HUES48 (cell line): ENCODE measurements around the gene CD8B2.
"Not testable (repeated sequence)": the region's sequence is repeated elsewhere in the genome, so short reads cannot be mapped to it uniquely, and the experiment has no call there.

ENCODE experiments used
- H3K27ac ChIP-seq: one replicate; pipeline ENCODE4 v1.7.0; 2013; ENCODE audit warnings: low read depth, low read length, inconsistent platforms
- H3K27me3 ChIP-seq: 2 replicates; pipeline ENCODE4 v1.6.1; 2013; ENCODE audit warnings: mild to moderate bottlenecking, low read length; ENCODE audit not compliant: control insufficient read depth, insufficient read depth
- H3K36me3 ChIP-seq: 2 replicates; pipeline ENCODE4 v1.6.1; 2013; ENCODE audit warnings: low read length; ENCODE audit not compliant: control insufficient read depth, insufficient read depth
- H3K4me1 ChIP-seq: 2 replicates; pipeline ENCODE4 v1.6.1; 2013; ENCODE audit warnings: mild to moderate bottlenecking, low read length; ENCODE audit not compliant: control insufficient read depth, insufficient read depth
- H3K4me3 ChIP-seq: 2 replicates; pipeline ENCODE4 v1.5.1; 2013; ENCODE audit warnings: mild to moderate bottlenecking, low read depth, low read length
- H3K9ac ChIP-seq: 2 replicates; pipeline ENCODE4 v1.6.1; 2013; ENCODE audit warnings: mild to moderate bottlenecking, low read depth, low read length, moderate library complexity
- H3K9me3 ChIP-seq: 2 replicates; pipeline ENCODE4 v1.6.1; 2013; ENCODE audit warnings: low read length; ENCODE audit not compliant: control insufficient read depth, insufficient read depth

CD8B2 gene

GRCh38 chr2:106498549-106498948, 11.4 kb downstream of the CD8B2 start:
- not testable (repeated sequence) for H3K36me3 ChIP-seq, H3K9me3 ChIP-seq, H3K9ac ChIP-seq, H3K27ac ChIP-seq, H3K27me3 ChIP-seq, H3K4me3 ChIP-seq, H3K4me1 ChIP-seq

GRCh38 chr2:106500350-106500749, 13.2 kb downstream of the CD8B2 start:
- not testable (repeated sequence) for H3K27ac ChIP-seq, H3K27me3 ChIP-seq, H3K9me3 ChIP-seq, H3K4me3 ChIP-seq, H3K9ac ChIP-seq, H3K36me3 ChIP-seq, H3K4me1 ChIP-seq

GRCh38 chr2:106502351-106502750, 15.2 kb downstream of the CD8B2 start:
- not testable (repeated sequence) for H3K27ac ChIP-seq, H3K4me1 ChIP-seq, H3K36me3 ChIP-seq, H3K9me3 ChIP-seq, H3K9ac ChIP-seq, H3K27me3 ChIP-seq, H3K4me3 ChIP-seq

GRCh38 chr2:106504192-106504591, 17.0 kb downstream of the CD8B2 start:
- H3K36me3 ChIP-seq, H3K9me3 ChIP-seq, H3K9ac ChIP-seq, H3K27me3 ChIP-seq, H3K27ac ChIP-seq, H3K4me3 ChIP-seq, H3K4me1 ChIP-seq: not testable (repeated sequence)

GRCh38 chr2:106504787-106505186, 17.6 kb downstream of the CD8B2 start:
- not testable (repeated sequence) for H3K27ac ChIP-seq

GRCh38 chr2:106506002-106506687, 19.0 kb downstream of the CD8B2 start:
- H3K36me3 ChIP-seq, H3K4me1 ChIP-seq, H3K4me3 ChIP-seq, H3K9ac ChIP-seq, H3K9me3 ChIP-seq, H3K27ac ChIP-seq, H3K27me3 ChIP-seq: not testable (repeated sequence)

More at GRCh38 chr2:106504787-106505186, 17.6 kb downstream of the CD8B2 start:
- H3K9ac ChIP-seq, H3K27me3 ChIP-seq, H3K36me3 ChIP-seq, H3K4me1 ChIP-seq, H3K9me3 ChIP-seq, H3K4me3 ChIP-seq: not testable (repeated sequence)

GRCh38 chr2:106508660-106509373, 21.7 kb downstream of the CD8B2 start:
- not testable (repeated sequence) for H3K27ac ChIP-seq, H3K27me3 ChIP-seq

GRCh38 chr2:106509374-106509770, 22.2 kb downstream of the CD8B2 start:
- H3K9me3 ChIP-seq: not testable (repeated sequence)

More at GRCh38 chr2:106508660-106509373, 21.7 kb downstream of the CD8B2 start:
- H3K4me1 ChIP-seq, H3K36me3 ChIP-seq, H3K4me3 ChIP-seq, H3K9me3 ChIP-seq, H3K9ac ChIP-seq: not testable (repeated sequence)

GRCh38 chr2:106510791-106511190, 23.6 kb downstream of the CD8B2 start:
- H3K4me3 ChIP-seq, H3K9me3 ChIP-seq, H3K27ac ChIP-seq, H3K4me1 ChIP-seq, H3K27me3 ChIP-seq, H3K36me3 ChIP-seq, H3K9ac ChIP-seq: not testable (repeated sequence)

More at GRCh38 chr2:106509374-106509770, 22.2 kb downstream of the CD8B2 start:
- H3K36me3 ChIP-seq, H3K27me3 ChIP-seq, H3K4me1 ChIP-seq, H3K9ac ChIP-seq, H3K4me3 ChIP-seq, H3K27ac ChIP-seq: not testable (repeated sequence)

GRCh38 chr2:106511476-106511901, 24.3 kb downstream of the CD8B2 start:
- H3K4me3 ChIP-seq, H3K27me3 ChIP-seq, H3K9ac ChIP-seq, H3K36me3 ChIP-seq, H3K9me3 ChIP-seq, H3K4me1 ChIP-seq, H3K27ac ChIP-seq: not testable (repeated sequence)

- H3K4me3 ChIP-seq, H3K4me1 ChIP-seq, H3K27me3 ChIP-seq, H3K9ac ChIP-seq, H3K9me3 ChIP-seq, H3K36me3 ChIP-seq, H3K27ac ChIP-seq: not testable (repeated sequence)
These were observed 24.8 kb downstream of the CD8B2 start for GRCh38 chr2:106511934-106512333.
